T47D (cell line): ENCODE results near the gene FAXC.

Experiments
- DNase-seq, 2 experiments: peaks; one replicate each; pipeline versions ENCODE4 v3.0.0 to v3.0.0-alpha.2; 2011 to 2012; ENCODE audit warnings: low read depth in 1 of 2, low spot score in 1 of 2
- JUND ChIP-seq: IDR thresholded peaks from 2 replicates; pipeline ENCODE4 v1.6.1; 2012; ENCODE audit warnings: low read depth
- in situ Hi-C: cut with HindIII; loops from 2 replicates; pipeline ENCODE4 v1.10.0; 2016; ENCODE audit warnings: low sequenced_read_pairs, low pct_unique_long_range_greater_than_20kb

The FAXC gene

GRCh38 chr6:99333068-99333467, 16.4 kb downstream of the FAXC start:
- no peak for DNase-seq
- in situ Hi-C loops: no loop called here
- TF ChIP-seq JUND: no peak

GRCh38 chr6:99331531-99331930, 17.9 kb downstream of the FAXC start:
- no peak for TF ChIP-seq JUND
- DNase-seq: no peak
- in situ Hi-C loops: no loop called here

GRCh38 chr6:99330159-99330558, 19.3 kb downstream of the FAXC start:
- peak in 1 of 2 experiments; percentile 69 for DNase-seq
- in situ Hi-C loops: no loop called here
- TF ChIP-seq JUND: no peak

GRCh38 chr6:99324996-99325395, 24.5 kb downstream of the FAXC start:
- in situ Hi-C loops: no loop called here
- DNase-seq: no peak
- TF ChIP-seq JUND: no peak

GRCh38 chr6:99318566-99318965, 30.9 kb downstream of the FAXC start:
- in situ Hi-C loops: no loop called here
- DNase-seq: no peak
- no peak for TF ChIP-seq JUND

- in situ Hi-C loops: no loop called here
Observed at GRCh38 chr6:99312354-99312753, 37.1 kb downstream of the FAXC start.

GRCh38 chr6:99310553-99310952, 38.9 kb downstream of the FAXC start:
- in situ Hi-C loops: no loop called here
- no peak for DNase-seq
- TF ChIP-seq JUND: no peak

More at GRCh38 chr6:99312354-99312753, 37.1 kb downstream of the FAXC start:
- TF ChIP-seq JUND: no peak
- no peak for DNase-seq

GRCh38 chr6:99309557-99309956, 39.9 kb downstream of the FAXC start:
- in situ Hi-C loops: no loop called here
- TF ChIP-seq JUND: no peak
- no peak for DNase-seq

- in situ Hi-C loops: no loop called here
- no peak for TF ChIP-seq JUND
- DNase-seq: no peak
Observed at GRCh38 chr6:99308788-99309187, 40.7 kb downstream of the FAXC start.

GRCh38 chr6:99307295-99307907, 42.1 kb downstream of the FAXC start:
- TF ChIP-seq JUND: no peak
- in situ Hi-C loops: no loop called here
- no peak for DNase-seq

- DNase-seq: no peak
- TF ChIP-seq JUND: no peak
- in situ Hi-C loops: no loop called here
Observed at GRCh38 chr6:99306341-99306740, 43.1 kb downstream of the FAXC start.

GRCh38 chr6:99305021-99305554, 44.4 kb downstream of the FAXC start:
- TF ChIP-seq JUND: no peak
- in situ Hi-C loops: no loop called here
- no peak for DNase-seq

- DNase-seq: no peak
- in situ Hi-C loops: no loop called here
- no peak for TF ChIP-seq JUND
Observed at GRCh38 chr6:99297415-99297814, 52.1 kb downstream of the FAXC start.

- TF ChIP-seq JUND: no peak
- no peak for DNase-seq
- in situ Hi-C loops: no loop called here
Observed at GRCh38 chr6:99297006-99297405, 52.5 kb downstream of the FAXC start.
